Gastrocnemius medialis (tissue), 4 donors: Measurements from ENCODE around the gene BCAR1.

Experiments used
- CTCF ChIP-seq, 5 experiments: fragments of 450-650 bp in 3 of 5; fragments of 200-600 bp in 2 of 5; sonication (generic) in 2 of 5; IDR thresholded peaks in 4 of 5; conservative IDR thresholded peaks in 1 of 5; 1 replicate in 4 of 5; 2 replicates in 1 of 5; pipeline ENCODE4 v1.5.1; 2016 to 2019; ENCODE audit warnings: antibody characterized with exemption in 5 of 5, mild to moderate bottlenecking in 3 of 5, moderate library complexity in 3 of 5
- POLR2A ChIP-seq, 2 donors: fragments of 450-650 bp; IDR thresholded peaks; one replicate each; pipeline ENCODE4 v1.6.1; 2017; ENCODE audit warnings: antibody characterized with exemption in 2 of 2, mild to moderate bottlenecking in 2 of 2, moderate library complexity in 2 of 2

GRCh38 chr16:75243667-75244224 is 7.7 kb downstream of the BCAR1 start:
- TF ChIP-seq POLR2A (IDR thresholded peaks at IDR 0.05) = no peak
- no peak for TF ChIP-seq CTCF (IDR thresholded peaks at IDR 0.05 in 4 of 5, conservative IDR thresholded peaks at IDR 0.05 in 1 of 5)
